Hematopoietic multipotent progenitor cell treated with erythropoietin and hydrocortisone succinate and interleukin-3 and kit ligand, for 6 days (in vitro differentiated cells): ENCODE data around the gene LGALS3BP.
"Not testable (repeated sequence)": the region's sequence is repeated elsewhere in the genome, so short reads cannot be mapped to it uniquely, and the experiment has no call there.

Source experiments
- DNase-seq: peaks from one replicate; pipeline ENCODE4 v3.0.0-alpha.2; 2015

Gene LGALS3BP

DNA sequence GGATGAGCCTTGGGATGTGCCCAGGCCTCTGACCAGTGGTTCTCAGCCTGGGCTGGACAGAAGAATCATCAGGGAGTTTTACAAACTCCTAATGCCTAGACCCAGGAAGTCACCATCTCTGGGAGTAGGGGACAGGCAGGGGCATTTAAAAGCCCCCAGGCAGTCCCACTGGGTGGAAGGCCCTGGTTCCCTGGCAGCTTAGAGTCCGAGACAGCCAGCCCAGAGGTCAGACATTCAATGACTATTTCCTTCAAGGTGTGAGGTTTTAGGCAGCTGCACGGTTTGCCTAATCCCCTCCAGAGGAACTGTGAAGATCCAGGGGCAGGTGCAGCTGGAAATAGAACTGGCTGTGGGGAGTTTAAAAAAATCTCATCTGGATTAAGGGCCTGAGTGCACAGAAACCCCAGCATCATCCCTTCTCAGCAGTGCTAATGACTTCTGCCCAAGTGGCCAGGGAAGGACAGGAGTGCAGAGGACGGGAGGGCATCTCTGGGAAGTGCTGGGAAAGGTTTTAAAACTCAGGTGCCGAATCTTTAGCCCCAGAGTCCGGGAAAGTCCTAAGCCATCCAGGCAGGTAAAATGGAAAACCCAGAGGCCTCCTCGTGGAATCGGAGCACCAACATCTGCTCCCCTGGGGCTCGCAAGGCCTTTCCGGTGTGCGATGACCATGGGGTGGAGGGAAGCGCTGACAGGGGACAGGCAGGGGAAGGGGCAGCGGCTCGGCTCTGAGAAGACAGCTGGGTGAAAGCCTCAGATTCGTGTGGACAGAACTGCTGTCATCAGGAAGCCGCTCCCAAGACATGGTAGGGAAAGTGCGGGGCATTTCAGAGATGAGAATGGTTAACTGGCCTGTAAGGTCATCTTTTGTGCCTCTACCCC is 1.5 kb upstream of the LGALS3BP start:
- DNase-seq, result no peak

DNA sequence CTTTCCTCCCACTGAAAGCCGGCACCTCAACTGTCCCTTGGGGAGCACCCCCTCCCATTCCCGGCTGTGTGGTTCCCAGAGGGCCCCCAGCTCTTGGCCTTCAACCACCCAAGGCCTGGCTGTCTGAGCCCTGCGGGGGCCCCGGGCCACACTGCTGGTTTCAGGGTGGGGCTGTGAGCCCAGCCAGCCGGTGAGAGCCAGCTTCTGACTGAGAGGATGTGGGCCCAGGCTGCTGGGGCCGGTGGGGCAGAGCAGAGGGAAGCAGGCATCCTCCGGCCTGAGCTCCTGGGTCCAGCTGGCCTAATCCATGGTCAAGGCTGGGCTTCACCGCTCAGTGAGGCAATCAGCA is 875 bp upstream of the LGALS3BP start:
- no peak for DNase-seq

DNA sequence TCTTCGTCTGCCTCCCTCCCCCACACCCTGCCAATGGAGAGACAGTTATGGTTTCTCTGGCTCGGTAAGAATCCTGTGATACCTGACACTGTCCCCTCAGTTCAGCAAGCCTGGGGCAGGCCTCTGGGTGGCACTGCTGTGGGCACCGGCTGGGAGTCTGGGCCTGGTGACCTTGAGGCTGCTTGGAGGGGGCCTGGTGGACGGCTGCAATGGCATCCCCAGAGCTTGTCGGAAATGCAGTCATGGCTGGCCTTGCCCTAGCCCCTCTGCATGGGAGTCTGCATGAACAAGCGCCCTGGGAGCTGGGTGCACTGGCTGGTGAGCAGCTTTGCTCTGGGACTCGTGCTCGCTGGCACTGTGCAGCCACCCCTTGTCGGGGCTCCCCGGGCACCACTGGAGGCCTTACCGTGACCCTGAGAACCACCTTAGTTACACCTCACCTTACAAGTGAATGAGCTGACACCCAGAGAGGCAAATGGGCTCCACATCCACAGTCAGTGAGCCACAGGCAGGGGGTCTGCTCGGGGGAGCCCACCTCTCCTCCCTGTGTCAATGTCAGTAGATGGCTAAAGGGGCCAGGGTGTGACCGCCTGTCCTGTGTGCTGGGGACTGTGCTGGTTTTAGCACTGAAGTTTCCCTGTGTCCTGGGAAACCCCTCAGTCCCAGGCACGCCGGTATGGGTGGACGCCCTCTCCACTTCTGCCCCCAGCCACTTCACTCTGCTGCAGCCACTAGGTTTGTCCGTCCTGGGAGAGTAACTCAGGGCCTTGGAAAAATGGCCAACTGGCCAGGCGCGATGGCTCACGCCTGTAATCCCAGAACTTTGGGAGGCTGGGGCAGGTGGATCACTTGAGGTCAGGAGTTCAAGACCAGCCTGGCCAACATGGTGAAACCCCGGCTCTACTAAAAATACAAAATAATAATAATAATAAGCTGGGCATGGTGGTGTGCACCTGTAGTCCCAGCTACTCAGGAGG is 1.4 kb downstream of the LGALS3BP start:
- no peak for DNase-seq

DNA sequence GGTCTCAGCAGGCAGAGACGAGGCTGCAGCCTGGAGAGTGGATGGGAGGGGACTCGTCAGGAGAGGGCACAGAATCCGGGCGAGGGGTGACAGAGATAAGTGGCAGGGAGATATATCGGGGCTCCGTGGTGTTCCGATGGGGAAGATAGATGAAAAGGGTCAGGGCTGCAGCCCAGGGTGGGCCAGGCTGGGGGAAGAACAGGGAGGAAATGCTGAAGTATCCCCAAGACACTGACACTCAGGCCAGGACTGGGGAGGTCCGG is 2.1 kb downstream of the LGALS3BP start:
- DNase-seq, result no peak

DNA sequence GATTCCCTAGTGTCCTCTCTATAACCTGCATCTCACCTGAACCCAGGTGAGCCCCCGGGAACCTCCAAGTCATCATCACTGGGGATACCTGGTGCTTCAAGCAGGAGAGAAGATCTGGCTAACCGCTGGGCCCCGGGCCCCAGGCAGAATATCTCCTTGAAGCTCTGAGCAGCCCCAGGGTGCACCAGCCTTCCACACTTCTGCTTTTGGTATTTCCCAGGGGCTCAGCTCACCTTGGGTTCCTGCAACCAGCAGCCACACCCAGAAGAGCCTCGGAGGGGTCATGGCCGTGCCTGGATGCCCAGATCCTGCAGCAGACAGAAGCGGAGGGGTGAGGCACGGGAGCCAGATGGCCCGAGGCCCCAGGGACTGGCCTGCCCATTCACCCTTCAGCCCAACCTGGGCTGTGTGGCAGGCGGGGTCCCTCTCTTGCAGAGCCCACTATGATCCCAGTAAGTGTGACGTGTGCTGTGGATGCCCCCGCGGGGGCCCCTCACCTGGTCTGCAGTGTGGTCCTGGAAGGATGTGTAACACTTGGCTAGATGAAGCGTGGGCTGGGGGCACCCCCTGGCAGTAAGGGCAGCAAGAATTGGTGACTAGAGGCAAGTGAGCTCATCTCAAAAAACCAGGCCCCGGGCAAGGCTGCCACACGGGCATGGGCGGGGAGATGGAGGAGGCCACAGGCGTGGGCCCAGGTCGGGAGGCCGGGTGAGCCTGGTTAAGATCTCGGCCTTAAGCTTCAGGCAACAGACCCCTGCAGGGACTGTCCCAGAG is 2.6 kb downstream of the LGALS3BP start:
- no peak for DNase-seq

DNA sequence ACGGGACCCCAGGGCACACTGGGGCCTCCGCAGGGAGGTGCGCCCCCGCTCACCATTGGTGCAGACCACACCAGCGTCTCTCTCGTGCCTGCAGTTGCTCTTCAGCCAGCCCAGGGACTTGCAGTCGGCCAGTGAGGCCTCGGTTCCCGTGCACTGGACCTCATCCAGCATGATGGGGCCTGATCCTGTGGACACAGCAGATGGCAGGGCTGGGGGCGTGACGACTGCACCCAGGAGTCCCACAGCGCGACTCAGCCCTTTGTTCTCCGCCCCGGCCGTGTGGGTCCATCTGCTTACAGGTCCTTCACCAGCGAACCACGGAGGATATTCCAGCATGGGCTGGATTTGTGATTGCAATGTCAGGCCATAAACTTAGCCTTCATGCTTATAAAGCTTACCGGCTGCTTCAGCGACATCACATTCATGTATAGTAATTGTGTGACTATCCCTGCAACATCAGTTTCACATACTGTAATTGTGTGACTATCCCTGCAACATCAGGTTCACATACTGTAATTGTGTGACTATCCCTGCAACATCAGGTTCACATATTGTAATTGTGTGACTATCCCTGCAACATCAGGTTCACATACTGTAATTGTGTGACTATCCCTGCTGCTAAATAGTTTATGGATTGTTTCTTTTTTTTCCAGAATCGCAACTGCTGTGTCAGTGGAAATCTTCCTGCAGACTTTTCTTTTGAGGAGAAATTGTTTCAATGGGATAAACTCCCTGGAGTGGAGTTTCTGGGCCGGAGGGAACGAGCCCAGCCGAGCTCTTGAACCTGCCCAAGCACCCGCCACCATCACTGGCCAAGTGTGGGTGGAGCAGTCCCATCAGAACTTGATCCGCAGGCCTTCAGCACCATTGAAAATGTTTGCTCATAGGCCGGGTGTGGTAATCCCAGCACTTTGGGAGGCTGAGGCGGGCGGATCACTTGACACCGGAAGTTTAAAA is 4.8 kb downstream of the LGALS3BP start:
- peak; percentile 42 for DNase-seq

DNA sequence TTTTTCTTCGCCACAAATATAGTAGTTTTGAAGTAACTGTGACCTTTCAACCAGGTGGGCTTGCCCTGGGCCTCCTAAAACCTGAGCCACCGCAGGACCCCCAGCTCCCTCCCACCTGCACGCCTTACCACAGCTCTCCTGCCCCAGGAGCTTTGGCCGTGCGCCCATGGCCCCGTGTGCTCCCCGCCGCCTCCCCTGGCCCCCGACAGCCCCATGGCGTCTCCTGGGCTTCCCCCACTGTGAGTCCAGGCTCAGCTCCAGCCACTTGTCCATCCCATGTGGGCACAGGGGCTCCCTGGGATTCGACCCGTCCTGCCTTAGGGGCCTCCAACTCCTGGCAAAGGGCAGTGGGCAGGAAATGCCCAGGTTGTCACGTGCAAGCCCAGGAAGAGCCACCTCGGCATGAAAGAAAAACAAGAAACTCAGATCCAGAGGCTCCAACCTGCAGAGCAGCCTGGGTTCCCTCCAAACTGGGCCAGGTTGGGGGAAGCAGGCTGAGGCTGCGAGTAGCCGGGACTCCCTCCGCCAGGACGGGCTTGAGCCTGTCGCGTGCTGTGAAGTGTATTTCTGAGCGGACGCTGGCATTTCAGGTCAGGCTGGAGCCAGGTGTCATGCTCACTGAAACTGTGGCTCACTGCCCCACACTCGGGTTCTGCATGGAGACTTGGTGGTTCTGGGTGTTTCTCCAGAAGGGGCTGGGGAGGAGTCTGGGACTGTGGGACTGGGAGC is 5.8 kb downstream of the LGALS3BP start:
- DNase-seq, result no peak

DNA sequence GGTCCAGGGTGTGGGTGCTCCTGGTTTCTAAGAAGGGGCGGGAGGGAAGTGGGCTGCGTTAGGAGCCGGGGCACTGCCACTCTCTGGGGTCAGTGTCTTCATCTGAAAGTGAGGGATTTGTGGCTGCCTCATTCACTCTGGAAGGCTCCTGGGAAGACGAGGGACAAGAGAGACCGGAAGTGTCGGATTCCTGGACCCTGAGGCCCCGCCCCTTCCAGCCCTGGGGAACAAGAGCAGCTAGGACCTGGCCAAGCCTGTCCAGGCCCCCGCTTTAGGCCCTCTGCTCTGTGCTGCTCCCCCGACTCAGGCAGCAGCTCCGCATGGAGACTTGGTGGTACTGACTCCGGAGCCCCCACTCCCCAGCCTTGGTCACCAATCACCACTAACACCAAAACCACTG is 6.5 kb downstream of the LGALS3BP start:
- DNase-seq, result no peak

DNA sequence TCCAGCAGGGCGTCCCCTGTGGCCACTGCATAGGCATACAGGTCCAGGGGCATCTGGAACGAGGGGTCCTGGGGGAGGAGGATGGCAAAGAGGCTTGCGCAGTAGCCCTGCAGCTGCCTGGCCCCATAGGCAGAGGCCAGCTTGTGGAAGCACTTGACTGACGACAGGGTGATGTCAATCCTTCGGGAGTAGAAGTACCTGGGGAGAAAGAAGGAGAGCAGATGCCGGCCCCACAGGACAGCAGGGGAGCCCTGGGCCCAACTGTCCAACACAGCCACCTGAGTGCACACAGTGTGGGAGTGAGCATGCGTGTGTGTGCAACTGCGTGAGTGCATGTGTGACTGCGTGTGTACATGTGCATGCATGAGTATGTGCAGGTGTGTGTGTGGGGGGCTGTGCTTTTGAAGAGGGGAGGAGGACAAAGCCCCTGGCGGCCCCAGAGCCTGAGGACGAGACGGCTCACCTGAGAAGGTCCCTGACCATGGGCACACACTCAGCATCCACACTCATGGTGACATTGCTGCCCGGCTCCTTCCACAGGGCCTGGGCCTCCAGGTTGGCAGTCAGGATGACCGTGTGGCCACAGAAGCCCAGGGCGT is 7.1 kb downstream of the LGALS3BP start:
- no peak for DNase-seq

DNA sequence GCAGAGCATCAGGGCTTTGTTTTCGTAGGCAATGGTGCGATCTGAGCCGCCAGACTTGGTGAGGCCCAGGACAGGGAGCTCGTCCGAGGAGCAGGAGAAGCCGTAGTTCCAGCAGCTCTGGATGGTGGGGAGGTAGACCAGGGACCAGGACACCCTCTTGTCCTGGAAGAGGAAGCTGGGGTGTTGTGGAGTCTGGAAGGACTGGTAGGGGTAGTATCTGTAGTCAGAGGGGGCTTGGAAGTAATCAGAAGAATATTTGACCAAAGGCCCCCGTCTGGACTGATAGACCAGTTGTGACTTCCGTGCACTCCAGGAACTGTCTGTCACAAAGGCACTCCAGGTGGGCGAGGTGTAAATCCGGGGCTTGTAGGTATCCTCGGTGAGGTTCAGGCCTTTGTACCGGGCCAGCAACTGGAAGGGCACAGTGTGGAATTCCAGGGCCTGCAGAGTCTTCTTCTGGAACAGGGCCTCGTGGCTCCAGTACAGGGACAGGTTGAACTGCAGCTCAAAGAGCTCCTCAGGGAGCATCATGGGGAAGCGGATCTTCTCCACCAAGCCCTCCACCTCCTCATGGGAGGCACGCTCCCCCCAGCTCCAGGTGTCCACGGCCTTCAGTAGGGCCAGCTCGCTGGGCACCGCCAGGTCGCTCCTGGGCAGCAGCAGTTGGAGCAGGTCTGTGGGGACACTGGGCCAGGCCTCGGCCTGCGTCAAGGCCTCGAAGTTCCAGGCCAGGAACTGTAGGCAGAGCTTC is 7.8 kb downstream of the LGALS3BP start:
- DNase-seq, result no peak

DNA sequence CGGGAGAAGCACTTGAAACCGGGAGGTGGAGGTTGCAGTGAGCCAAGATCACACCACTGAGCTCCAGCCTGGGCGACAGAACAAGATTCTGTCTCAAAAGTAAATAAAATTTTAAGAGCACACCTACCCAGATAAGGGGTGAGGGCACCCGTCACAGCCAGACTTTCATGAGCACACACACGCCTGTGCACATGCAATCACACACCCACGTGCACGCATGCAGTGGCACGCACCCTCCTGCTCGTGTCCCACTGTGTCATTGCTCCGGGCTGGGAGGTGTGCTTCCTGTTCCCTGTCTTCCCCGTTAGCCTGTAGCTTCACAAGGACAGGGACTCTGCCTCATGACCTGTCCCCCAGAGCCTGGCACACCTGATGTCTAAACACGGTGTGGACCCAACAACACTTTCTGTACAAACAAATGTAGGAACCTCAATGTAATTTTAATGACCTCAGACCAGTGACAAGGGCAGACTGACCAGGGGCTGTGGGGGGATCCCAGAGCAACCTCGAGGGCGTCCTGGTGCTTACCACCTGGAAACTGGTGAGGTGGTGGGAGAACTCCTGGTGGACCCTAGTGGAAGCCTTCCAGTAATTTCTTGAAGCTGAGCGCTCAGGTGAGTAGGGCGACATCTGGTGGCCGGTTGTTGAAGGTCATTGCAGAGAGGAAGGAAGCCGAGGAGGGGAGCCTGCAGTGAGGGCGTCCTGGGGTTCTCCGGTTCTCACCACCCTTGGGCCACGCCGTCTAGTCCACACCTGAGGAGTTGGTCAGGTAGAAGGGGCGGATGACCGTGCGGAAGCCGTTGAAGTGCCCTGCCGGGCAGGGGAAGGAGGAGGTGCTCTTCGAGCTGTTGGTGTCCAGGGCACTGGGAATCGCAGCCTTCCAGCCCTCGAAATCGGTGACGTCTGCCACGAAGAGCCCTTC is 8.6 kb downstream of the LGALS3BP start:
- DNase-seq, result peak; percentile 88

DNA sequence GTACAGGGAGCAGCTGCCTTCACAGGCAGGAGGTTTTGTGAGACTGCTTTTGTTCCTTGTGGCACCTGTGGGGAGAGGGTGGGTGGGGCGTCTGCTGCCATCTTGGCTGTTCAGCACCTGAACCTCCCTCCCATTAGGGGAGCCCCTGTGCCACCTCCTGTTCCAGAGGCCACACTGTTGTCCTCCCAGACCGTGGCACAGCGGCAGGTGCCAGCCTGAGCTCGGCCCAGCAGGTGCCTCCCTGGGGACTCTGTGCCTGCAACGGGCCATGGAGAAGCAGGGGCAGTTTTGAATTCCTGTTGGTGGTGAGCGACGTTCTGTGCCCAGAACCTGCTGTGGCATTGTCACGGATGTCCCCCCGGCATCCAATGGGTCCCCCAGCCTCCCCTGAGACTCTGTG is 9.9 kb downstream of the LGALS3BP start:
- no peak for DNase-seq

DNA sequence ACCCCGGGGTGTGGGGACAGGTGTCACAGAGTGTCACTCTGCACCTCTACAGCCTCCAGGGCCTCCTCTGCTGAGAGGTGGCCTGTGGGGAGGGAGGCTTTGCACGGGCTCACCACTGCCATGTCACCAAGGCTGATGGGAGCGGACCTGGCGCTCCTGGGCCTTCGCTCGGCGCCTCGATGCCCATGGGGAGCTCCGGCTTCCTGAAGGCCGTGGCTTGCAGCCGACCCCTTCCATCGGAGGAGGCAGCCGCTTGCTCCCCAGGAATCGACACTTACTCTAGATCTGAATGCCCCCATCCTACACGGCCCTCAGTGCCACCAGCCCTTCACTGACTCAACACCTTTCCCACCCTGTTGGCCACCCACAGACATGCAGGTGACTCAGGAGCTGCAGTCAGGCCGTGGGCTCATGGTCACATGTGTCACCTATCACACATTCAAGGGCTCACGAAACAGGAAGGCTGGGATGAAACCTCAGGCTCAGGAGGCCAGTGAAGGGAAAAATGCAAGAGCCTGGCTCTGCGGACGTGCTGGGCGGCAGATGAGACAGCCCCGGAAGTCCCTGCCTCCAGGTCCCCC is 11.9 kb downstream of the LGALS3BP start:
- DNase-seq, result no peak

DNA sequence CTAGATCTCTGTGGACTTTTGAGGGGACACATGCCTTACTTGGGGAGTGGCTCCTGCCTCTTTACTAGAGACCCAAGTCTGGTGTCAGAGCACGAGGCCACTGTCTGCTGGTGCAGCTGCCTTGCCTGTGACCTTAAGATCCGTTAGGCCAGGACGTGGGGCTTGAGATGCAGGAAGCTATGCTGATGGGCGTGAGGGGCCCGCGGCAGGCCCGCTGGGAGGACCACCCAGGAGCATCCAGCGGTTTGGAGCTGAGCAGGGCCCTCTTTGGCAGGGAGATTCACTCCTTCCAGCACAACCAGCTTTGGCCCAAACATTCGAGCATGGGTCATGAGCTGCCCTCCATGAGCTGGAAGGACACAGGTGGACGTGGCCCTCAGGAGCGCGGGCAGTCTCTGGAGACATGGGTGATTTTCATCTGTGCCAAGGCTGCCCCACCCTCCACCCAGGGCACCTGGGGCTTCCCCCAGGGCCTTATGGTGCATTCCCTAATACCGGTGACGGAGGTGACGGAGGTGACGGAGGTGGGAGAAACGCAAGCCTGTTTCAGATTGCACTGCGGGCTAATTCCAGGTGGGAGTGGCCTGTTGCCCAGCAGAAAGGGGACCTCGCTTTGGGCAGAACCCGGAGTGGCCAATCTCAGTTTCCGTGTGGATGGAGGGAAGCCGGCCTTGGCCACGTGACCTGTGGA is 12.7 kb downstream of the LGALS3BP start:
- no peak for DNase-seq

DNA sequence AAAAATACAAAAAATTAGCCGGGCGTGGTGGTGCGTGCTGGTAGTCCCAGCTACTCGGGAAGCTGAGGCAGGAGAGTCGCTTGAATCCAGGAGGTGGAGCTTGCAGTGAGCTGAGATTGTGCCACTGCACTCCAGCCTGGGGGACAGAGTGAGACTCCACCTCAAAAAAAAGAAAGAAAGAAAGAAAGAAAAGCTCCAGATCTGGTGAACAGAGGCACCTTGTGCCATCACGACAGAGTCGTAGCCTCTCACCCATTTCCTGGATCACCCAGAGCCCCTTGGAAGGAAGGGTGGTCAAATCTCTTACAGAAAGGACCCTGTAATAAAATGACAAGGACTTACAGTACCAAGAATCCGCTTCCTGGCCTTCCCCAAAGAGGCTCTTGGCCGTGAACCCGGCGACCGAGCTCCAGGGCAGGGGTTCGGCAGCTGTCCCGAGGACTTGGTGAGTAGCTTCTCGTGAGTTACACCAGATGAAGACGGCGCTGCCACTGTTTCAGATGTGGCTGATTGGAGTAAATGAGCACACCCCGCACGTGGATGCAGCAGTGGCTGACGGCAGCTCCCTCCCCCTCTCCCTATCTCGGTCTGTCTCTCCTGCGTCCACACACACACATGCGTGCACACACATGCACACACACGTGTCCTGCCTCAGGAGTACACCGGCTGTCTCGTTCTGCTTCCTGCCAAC is 13.5 kb downstream of the LGALS3BP start:
- DNase-seq, result no peak

DNA sequence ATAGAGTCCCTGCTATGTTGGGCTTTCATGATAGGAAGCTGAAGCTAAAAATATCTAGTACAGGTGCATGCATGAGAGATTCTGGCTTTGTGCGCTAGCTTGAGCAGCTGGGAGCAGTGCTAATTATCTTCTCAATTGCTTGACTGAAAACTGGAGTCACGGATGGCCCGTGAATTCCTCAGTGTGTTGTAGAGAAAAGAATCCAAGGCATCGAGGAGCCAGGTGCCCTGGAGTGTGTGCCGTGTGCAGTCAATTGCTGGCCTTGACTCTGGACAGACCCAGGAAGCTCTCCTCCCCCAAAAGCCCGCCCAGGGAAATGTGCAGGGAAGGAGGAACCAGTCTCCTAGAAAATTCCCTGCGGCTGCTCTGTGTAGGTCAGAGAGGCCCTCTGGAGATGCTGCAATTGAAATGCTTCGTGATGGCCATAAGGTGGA is 14.2 kb downstream of the LGALS3BP start:
- DNase-seq, result no peak

DNA sequence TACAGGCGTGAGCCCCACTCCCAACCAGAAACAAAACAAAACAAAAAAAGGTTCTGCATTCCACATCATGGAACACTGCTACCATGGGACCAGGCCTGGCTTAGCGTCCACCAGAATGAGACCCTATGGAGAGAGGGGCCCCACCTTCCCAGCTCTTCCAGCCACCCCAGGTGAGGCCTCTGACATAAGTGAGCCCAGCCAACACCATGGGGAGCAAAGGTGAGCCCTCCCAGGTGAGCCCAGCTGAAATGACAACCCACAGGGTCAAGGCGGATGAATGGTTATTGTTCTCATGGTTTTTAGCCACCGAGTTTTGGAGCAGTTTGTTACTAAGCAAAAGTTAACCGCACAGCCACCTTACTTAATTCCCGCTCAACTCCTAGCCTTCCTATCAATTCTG is 16.3 kb downstream of the LGALS3BP start:
- no peak for DNase-seq

DNA sequence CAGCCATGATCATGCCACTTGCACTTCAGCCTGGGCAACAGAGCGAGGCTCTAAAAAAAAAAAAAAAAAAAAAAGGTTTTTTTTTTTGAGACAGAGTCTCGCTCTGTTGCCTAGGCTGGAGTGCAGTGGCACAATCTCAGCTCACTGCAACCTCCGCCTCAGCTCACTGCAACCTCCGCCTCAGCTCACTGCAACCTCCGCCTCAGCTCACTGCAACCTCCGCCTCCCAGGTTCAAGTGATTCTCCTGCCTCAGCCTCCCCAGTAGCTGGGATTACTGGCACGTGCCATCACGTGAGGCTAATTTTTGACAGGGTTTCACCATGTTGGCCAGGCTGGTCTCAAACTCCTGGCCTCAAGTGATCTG is 16.8 kb downstream of the LGALS3BP start:
- DNase-seq, result not testable (repeated sequence)
